Skeletal muscle tissue (tissue), 4 donors: ENCODE results near the gene SERPINB10. TPM values are rescaled to one million over a fixed set of nuclear protein-coding genes. Genes with fewer than 3 reads are reported as not detected.

Experiments
- H3K27ac ChIP-seq: one replicate; pipeline ENCODE4 v1.7.0; 2013; ENCODE audit warnings: mild to moderate bottlenecking, low read depth, low read length, inconsistent platforms
- H3K27me3 ChIP-seq, 3 donors: one replicate each; pipeline ENCODE4 v1.7.0; 2013; ENCODE audit warnings: low read length in 3 of 3; ENCODE audit not compliant: control insufficient read depth in 3 of 3, insufficient read depth in 3 of 3
- H3K36me3 ChIP-seq, 3 donors: one replicate each; pipeline ENCODE4 v1.7.0; 2013; ENCODE audit warnings: low read length in 3 of 3; ENCODE audit not compliant: control insufficient read depth in 3 of 3, insufficient read depth in 3 of 3
- H3K4me1 ChIP-seq, 3 donors: one replicate each; pipeline ENCODE4 v1.7.0; 2013; ENCODE audit warnings: low read length in 3 of 3, mild to moderate bottlenecking in 3 of 3; ENCODE audit not compliant: control insufficient read depth in 3 of 3, insufficient read depth in 3 of 3
- H3K4me3 ChIP-seq, 3 donors: one replicate each; pipeline ENCODE4 v1.7.0; 2013; ENCODE audit warnings: low read length in 3 of 3
- H3K9ac ChIP-seq, 3 donors: one replicate each; pipeline ENCODE4 v1.7.0; 2013; ENCODE audit warnings: low read length in 3 of 3, mild to moderate bottlenecking in 3 of 3, moderate library complexity in 2 of 3, low read depth in 1 of 3
- H3K9me3 ChIP-seq, 3 donors: one replicate each; pipeline ENCODE4 v1.7.0; 2013; ENCODE audit warnings: low read length in 3 of 3; ENCODE audit not compliant: control insufficient read depth in 3 of 3
- total RNA-seq: library from RNA; depleted of rRNA; stranded (reverse); fragments of >200 nt; gene quantifications from one replicate; pipeline ENCODE4 v1.2.3, GENCODE V29; 2014
- donor health status: Osteomylitis.

The SERPINB10 gene
- total RNA-seq, 1 donor from 2014 or later = 1.0 TPM

DNA sequence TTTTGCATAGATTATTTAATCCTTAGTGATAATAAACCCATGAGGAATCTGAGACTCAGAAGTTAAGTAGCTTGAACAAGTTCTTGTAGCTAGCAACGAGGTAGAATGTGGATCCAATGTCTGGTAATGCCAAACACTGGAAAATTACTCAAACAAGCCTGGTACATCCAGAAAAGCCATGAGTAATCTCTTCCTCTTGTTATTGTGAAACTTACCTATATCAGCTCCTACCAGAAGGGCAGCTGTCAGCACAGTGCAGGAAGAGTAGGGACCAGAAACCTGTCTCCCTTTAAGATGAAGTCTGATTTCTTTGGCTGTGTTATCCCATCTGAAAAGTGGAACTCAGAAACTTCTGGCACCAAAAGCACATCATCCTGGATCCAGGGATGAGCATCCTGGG is 54.4 kb downstream of the SERPINB10 start:
- Histone ChIP-seq H3K9me3 (no peaks in the 10 kb centered on the region), H3K36me3 (no peaks in the 10 kb centered on the region), H3K27ac (no peak overlapping the region), H3K4me3 (no peak overlapping the region), H3K27me3 (peaks cover 0 to 6% (median 4%) of the 10 kb centered on the region in 3 donors), H3K4me1 (no peaks in the 10 kb centered on the region), H3K9ac (no peak overlapping the region)

DNA sequence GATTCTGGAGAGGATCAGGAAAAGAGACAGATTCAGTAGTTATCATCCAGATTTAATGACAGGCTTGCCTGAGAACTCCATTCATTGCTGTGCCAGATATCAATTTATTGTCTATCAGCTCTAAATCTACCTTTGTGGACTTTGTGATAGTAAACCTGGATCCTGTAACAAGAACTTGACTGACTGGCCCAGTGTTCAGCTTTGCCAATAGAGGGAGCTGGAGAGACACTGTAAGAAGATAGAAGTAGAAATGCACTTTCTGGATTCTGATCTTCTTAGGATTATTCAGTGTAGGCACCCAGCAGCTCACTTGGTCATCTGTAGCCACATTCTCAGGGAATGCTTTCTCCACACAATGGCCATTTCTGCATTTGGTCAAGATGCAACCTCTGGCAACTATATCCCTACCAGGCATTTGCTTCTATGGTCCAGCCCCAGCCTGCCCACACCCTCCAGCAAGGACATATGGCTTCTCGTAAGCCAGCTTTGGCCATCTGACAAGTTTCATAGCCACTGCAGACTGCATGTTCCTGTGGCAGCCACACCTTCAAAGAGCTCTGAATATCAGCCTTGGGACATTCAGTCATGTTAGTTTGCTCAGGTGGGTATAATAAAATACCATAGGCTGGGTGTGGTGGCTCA is 56.0 kb downstream of the SERPINB10 start:
- H3K36me3 ChIP-seq = no peaks in the 10 kb centered on the region
- no peaks in the 10 kb centered on the region for H3K9me3 ChIP-seq
- H3K4me3 ChIP-seq = no peak overlapping the region

DNA sequence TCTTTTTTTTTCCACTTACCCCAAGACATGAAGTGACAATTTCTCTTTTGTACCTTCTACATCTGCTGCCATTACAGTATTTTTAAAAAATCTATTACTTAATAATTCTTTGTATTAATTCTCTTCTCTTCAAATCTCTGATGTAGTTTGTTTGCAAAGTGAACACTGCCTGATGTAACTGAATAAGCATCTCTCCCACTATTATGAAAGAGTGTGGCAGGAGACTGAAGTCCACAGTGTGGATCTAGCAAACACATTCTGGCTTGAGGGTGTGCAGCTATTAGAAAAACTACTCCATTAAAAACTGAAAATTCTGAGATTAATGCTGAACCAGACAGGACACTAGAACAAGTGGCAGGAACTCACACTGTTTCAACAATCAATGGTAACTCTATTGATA is 57.1 kb downstream of the SERPINB10 start:
- H3K9me3 ChIP-seq = no peaks in the 10 kb centered on the region
- H3K4me3 ChIP-seq = no peak overlapping the region
- H3K36me3 ChIP-seq = no peaks in the 10 kb centered on the region
- peaks cover 0 to 6% (median 4%) of the 10 kb centered on the region in 3 donors for H3K27me3 ChIP-seq
- H3K4me1 ChIP-seq = peaks cover 4% of the 10 kb centered on the region in 3 donors
- no peak overlapping the region for H3K9ac ChIP-seq
- H3K27ac ChIP-seq = no peak overlapping the region

More for the DNA sequence above, 56.0 kb downstream of the SERPINB10 start:
- Histone ChIP-seq H3K27me3 (peaks cover 0 to 6% (median 4%) of the 10 kb centered on the region in 3 donors), H3K4me1 (no peaks in the 10 kb centered on the region), H3K27ac (no peak overlapping the region), H3K9ac (no peak overlapping the region)

DNA sequence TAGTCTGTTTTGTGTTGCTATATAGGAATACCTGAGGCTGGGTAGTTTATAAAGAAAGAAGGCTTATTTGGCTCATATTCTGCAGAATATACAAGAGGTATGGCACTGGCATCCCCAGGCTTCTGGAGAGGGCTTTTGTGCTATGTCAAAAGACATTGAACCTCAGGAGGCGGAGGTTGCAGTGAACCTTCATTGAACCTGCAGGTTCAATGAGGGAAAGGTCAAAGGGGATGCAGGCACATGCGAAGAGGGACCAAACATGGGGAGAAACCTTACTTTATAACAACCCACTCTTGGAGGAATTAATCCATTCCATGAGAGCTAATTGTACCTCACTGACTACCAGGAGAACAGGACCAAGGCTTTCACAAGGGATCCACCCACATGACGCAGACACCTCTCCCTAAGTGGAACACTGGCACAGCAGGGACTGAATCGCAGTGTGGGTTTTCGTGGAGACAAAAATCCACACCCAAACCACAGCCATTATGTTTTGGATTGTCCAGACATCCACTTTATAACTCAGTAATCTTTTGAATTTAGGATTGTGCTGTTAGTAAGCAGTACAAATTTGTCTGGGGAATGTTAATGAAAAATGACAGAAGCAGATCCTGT is 58.1 kb downstream of the SERPINB10 start:
- no peak overlapping the region for H3K4me3 ChIP-seq
- H3K27ac ChIP-seq = no peak overlapping the region
- H3K9me3 ChIP-seq = no peaks in the 10 kb centered on the region
- H3K4me1 ChIP-seq = peaks cover 4 to 6% (median 5%) of the 10 kb centered on the region in 3 donors
- H3K36me3 ChIP-seq = no peaks in the 10 kb centered on the region
- H3K9ac ChIP-seq = no peak overlapping the region
- peaks cover 0 to 6% (median 4%) of the 10 kb centered on the region in 3 donors for H3K27me3 ChIP-seq

DNA sequence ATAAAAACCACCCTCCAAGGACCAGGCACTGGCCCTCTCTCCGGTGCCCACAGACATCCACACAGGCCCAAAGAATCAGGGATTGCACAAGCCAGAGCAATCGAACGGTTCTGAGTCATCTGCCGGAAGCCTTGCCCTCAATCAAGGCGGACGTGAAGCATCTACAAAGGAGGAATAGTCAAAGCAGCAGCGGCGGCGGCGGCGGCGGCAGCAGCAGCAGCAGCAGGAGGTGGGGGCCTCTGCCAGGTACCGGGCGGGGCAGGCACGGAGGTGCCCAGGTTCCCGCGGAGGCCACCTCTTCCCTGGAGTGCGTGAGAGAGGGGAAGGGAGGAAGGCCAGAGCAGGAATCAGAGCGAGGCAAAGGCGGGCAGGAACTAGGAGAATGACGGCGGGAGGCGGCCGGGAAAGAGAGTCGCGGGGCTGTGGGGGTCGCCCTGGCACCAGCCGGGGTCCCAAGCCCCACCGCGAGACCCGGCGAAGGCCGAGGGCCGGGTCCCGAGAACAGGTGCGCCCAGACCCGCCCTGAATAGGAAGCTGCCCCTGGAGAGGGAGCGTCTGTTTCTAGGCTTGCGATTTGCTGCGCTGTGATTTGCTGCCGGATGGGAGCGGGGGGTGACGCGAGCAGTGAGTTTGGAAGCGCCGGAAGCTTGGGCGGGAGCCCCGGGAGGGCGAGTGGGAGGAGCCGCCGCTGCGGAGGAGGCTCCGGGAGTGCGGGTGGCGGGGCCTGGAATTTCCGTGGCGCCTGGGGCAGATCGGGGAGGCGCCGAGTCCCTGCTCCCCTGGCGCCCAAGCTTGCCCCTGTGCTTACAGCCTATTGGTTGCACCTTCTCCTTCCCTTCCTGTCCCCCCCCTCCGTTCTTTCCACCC is 62.4 kb downstream of the SERPINB10 start, which contains the start of gene SERPINB8:
SERPINB8 (plus strand) TSS at position 140 of the 867 bp plus-strand sequence. CDS start 8,228 bp downstream, outside the sequence.
- Histone ChIP-seq H3K9ac (peak within 1 kb of the TSS; percentile 84 to 86 (median 85)), H3K9me3 (no peaks in the 10 kb centered on the region), H3K36me3 (no peaks in the 10 kb centered on the region), H3K27ac (peak within 1 kb of the TSS; percentile 95), H3K4me1 (peaks cover 4 to 12% (median 5%) of the 10 kb centered on the region in 3 donors), H3K4me3 (peak within 1 kb of the TSS; percentile 69 to 83 (median 80)), H3K27me3 (no peaks in the 10 kb centered on the region)

DNA sequence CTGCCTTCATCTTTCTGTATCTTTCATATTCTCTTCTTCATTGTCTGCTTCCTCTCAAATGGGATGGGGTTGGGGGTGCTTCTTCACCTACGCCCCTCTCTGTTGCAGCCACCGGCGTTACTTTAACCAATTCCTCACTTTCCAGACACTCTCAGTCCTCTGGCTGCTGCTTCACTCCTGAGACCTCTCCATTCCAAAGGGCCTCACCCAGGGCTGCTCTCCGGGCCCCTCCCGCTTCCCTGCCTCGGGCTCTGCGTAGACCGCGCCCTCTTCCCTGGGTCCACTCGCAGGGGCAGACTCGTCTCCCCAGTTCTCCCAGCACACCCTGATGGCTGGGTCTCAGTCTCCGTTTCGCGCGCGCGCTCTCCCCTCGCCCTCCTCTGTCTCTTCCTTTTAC is 63.0 kb downstream of the SERPINB10 start:
- Histone ChIP-seq H3K9ac (peak overlapping the region; percentile 37 to 86 (median 85)), H3K4me1 (peaks cover 4 to 12% (median 5%) of the 10 kb centered on the region in 3 donors), H3K9me3 (no peaks in the 10 kb centered on the region), H3K4me3 (peak overlapping the region; percentile 69 to 83 (median 80)), H3K27me3 (no peaks in the 10 kb centered on the region), H3K36me3 (no peaks in the 10 kb centered on the region), H3K27ac (peak overlapping the region; percentile 95)

DNA sequence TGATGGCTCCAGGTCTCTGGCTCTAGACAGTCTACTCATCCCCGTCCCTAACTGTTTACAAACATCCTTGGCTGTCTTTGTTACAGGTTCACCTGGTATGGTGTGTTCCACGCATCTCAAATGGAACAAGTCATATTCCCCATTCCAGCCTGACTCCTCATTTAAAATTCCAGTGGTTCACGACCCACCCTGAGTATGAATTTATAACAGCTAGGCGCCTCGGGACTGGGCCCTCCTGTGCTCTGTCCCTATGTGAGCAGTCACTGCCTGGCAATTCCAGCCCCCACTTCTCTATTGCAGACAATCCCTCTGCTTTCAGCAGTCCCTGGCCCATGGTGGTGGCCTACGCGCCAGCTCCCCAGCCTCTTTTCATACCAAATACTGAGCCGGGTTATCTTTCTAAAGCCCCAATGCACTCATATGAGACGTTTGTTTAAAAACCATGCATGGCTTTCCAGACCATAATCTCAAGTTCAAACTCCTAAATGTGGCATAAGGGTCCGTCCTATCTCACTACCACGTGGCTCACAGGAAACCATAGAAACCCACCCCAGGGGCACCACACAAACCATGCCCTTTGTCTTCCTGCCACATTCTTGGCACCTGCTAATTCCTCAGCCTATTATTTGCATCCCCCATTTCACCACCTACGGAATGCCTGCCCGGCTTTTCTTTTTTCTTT is 63.7 kb downstream of the SERPINB10 start:
- Histone ChIP-seq H3K27ac (peak overlapping the region; percentile 95), H3K9me3 (no peaks in the 10 kb centered on the region), H3K36me3 (no peaks in the 10 kb centered on the region), H3K4me1 (peaks cover 4 to 12% (median 5%) of the 10 kb centered on the region in 3 donors), H3K9ac (peak overlapping the region; percentile 37 to 86 (median 85)), H3K27me3 (no peaks in the 10 kb centered on the region), H3K4me3 (peak overlapping the region; percentile 69 to 83 (median 80))

DNA sequence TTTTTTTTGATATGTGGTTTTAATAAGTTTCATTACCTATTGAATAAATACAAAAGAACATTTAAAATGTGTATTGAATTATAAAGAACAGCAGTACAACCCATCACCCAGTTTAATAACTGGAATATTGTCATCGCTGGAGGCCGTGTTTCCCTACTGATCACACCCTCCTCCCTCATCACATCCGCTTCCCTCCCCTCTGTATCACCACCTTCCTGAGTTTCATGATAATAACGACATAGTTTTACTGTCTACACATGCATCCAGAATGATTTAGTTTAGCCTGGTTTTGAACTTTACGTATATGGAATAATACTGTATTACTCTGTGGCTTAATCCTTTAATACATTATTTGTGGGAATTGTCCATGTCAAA is 64.2 kb downstream of the SERPINB10 start:
- no peak overlapping the region for H3K27ac ChIP-seq
- no peaks in the 10 kb centered on the region for H3K9me3 ChIP-seq
- H3K36me3 ChIP-seq = no peaks in the 10 kb centered on the region
- no peak overlapping the region for H3K4me3 ChIP-seq
- H3K9ac ChIP-seq = no peak overlapping the region
- H3K4me1 ChIP-seq = peaks cover 4 to 12% (median 5%) of the 10 kb centered on the region in 3 donors
- no peaks in the 10 kb centered on the region for H3K27me3 ChIP-seq

DNA sequence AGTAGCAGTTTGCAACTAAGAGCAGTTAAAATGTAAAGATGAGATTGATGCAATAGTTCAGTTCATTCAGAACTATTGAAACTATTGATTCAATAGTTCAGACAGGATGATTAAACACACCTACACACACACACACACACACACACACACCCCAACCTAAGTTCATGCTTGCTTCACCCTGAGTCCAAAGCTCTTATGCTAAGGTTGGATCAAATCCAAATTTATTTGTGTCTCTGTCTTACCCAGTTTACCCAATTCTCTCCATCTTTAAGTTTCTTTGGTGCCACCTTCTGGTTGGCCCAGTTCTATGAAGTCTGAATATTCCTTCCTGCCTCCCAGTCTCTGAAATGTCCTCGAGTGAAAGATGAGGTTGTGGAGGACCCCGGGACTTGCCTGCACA is 67.2 kb downstream of the SERPINB10 start:
- H3K27ac ChIP-seq = peak overlapping the region; percentile 44
- H3K27me3 ChIP-seq = no peaks in the 10 kb centered on the region
- H3K9ac ChIP-seq = no peak overlapping the region
- H3K4me3 ChIP-seq = no peak overlapping the region
- no peaks in the 10 kb centered on the region for H3K36me3 ChIP-seq
- H3K9me3 ChIP-seq = no peaks in the 10 kb centered on the region
- H3K4me1 ChIP-seq = peaks cover 0 to 16% (median 2%) of the 10 kb centered on the region in 3 donors
